ENCODE results near the gene APOL3. TPM values are rescaled to one million over a fixed set of nuclear protein-coding genes. Genes with fewer than 3 reads are reported as not detected.

The APOL3 gene
- total RNA-seq, 3 donors from 2014 or later (not counting 1 experiment from before 2014, with no cell fraction given), result 105 to 166 (median 111) TPM

DNA sequence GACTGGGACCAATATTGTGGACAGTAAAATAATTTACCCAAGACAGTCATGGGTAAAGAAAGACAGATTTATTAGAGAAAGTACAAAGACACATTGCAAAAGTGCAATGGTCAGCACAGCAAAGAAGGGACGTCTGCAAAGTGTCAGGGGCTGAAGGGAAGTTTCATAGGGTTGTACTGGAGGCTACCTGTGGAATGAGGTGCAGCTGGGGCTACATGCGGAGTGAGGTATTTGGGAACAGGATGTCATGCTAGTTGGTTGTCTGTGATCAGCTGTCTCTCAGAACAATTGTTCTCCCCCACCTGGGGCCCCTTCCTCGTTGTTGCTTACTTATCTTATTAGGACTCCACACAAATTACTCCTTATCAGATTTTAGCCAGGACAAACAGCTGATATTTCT is 11.4 kb upstream of the APOL3 start:
- Histone ChIP-seq H3K9me3 (ENCODE audit: control insufficient read depth, insufficient read depth, low read length) (no peaks in the 10 kb centered on the region), H3K4me1 (ENCODE audit: control insufficient read depth, insufficient read depth, low read length) (peaks cover 4% of the 10 kb centered on the region), H3K27ac (ENCODE audit: low read length) (no peak overlapping the region), H3K36me3 (ENCODE audit: control insufficient read depth, insufficient read depth, low read length) (no peaks in the 10 kb centered on the region), H3K4me3 (ENCODE audit: low read length) (no peak overlapping the region), H3K27me3 (ENCODE audit: control insufficient read depth, insufficient read depth, low read length) (no peaks in the 10 kb centered on the region)
- DNase-seq, result no peak
- Mint-ChIP-seq H3K36me3 (no peaks in the 10 kb centered on the region), H3K27ac (no peak overlapping the region), H3K27me3 (ENCODE audit: low read depth in 2 of 2) (no peaks in the 10 kb centered on the region), H3K4me1 (peaks cover 2% of the 10 kb centered on the region in 2 donors), H3K4me3 (no peak overlapping the region), H3K9me3 (no peaks in the 10 kb centered on the region)
- 72% methylated on average over 3 of the region's 3 CpGs for WGBS (ENCODE audit: insufficient coverage)
- intact Hi-C loops (cut with micrococcal nuclease), result no loop called here
- no peak for ATAC-seq
- TF ChIP-seq, protein P1, sequence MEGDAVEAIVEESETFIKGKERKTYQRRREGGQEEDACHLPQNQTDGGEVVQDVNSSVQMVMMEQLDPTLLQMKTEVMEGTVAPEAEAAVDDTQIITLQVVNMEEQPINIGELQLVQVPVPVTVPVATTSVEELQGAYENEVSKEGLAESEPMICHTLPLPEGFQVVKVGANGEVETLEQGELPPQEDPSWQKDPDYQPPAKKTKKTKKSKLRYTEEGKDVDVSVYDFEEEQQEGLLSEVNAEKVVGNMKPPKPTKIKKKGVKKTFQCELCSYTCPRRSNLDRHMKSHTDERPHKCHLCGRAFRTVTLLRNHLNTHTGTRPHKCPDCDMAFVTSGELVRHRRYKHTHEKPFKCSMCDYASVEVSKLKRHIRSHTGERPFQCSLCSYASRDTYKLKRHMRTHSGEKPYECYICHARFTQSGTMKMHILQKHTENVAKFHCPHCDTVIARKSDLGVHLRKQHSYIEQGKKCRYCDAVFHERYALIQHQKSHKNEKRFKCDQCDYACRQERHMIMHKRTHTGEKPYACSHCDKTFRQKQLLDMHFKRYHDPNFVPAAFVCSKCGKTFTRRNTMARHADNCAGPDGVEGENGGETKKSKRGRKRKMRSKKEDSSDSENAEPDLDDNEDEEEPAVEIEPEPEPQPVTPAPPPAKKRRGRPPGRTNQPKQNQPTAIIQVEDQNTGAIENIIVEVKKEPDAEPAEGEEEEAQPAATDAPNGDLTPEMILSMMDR (IDR thresholded peaks at IDR 0.05), result no peak

DNA sequence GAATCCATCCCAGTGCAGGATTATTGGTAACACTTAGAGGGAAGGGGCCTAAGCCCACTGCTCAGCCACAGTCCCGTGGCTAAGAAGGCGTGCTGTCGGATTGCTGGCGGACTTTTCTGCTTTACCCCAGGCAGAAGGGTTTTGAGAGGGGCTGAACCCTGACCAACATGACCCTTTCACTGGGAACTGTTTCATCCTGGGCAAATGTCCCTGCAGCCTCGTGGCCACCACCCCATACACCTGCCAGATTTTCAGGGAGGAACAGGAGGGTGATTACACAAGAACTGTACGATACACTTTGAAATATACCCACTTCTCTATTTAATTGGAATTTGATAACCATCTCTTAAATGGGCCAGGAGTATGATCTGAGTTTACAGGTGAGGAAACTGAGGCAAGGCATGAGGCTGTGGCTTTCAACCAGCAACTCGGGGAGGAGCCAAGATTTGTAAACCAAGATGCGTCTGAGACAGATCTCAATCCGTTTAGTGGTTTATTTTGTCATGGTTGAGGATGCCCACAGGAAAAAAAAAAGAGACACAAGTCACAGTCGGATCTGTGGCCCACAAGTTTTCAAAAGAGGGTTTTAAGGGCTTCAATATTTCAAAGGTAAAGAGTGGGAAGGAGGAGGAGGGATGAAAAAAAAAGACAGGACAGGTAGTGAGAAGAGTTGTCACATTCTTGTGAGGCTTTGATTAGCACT is 6.1 kb upstream of the APOL3 start:
- 58% methylated on average over 9 of the region's 10 CpGs for WGBS (ENCODE audit: insufficient coverage)
- H3K4me1 Mint-ChIP-seq, result peaks cover 31 to 37% of the 10 kb centered on the region in 2 donors
- no peaks in the 10 kb centered on the region for H3K9me3 ChIP-seq (ENCODE audit: control insufficient read depth, insufficient read depth, low read length)
- H3K4me3 ChIP-seq (ENCODE audit: low read length), result no peak overlapping the region
- no peaks in the 10 kb centered on the region for H3K27me3 Mint-ChIP-seq (ENCODE audit: low read depth in 2 of 2)
- peaks cover 31% of the 10 kb centered on the region for H3K4me1 ChIP-seq (ENCODE audit: control insufficient read depth, insufficient read depth, low read length)
- H3K36me3 ChIP-seq (ENCODE audit: control insufficient read depth, insufficient read depth, low read length), result no peaks in the 10 kb centered on the region
- ATAC-seq (peak in 1 of 3 donors; percentile 34), DNase-seq (peak in 1 of 2 donors; percentile 56)
- intact Hi-C loops (cut with micrococcal nuclease), result no loop called here
- no peaks in the 10 kb centered on the region for H3K36me3 Mint-ChIP-seq
- no peaks in the 10 kb centered on the region for H3K27me3 ChIP-seq (ENCODE audit: control insufficient read depth, insufficient read depth, low read length)
- TF ChIP-seq, protein P1 (IDR thresholded peaks at IDR 0.05), result no peak
- peak overlapping the region; percentile 60 for H3K27ac ChIP-seq (ENCODE audit: low read length)
- peak overlapping the region; percentile 41 to 100 for H3K27ac Mint-ChIP-seq
- H3K4me3 Mint-ChIP-seq, result peak overlapping the region; percentile 32
- H3K9me3 Mint-ChIP-seq, result no peaks in the 10 kb centered on the region

DNA sequence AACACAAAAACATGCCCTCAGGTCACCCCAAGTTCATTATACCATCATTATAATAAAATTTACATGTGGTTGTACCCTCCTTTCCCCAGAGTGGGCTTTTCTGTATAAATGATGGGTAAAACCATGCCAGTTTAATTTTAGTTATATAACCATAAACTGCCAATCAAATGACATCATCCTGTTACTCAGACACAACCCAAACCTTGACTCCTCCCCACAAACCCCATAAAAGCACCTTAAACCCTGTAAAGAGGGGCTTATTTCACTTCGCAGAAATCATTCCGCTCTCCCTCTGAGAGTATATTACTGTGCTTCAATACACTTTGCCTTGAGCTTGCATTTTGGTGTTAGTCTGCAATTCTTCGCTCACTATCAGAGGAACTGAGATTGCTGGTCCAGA is 5.5 kb upstream of the APOL3 start:
- H3K4me1 Mint-ChIP-seq, result peaks cover 37 to 43% of the 10 kb centered on the region in 2 donors
- H3K27ac Mint-ChIP-seq, result peak overlapping the region; percentile 41 to 100
- H3K36me3 Mint-ChIP-seq, result no peaks in the 10 kb centered on the region
- DNase-seq (peak in 1 of 2 donors; percentile 63), ATAC-seq (no peak)
- Histone ChIP-seq H3K4me3 (ENCODE audit: low read length) (no peak overlapping the region), H3K36me3 (ENCODE audit: control insufficient read depth, insufficient read depth, low read length) (no peaks in the 10 kb centered on the region), H3K27ac (ENCODE audit: low read length) (peak overlapping the region; percentile 60), H3K9me3 (ENCODE audit: control insufficient read depth, insufficient read depth, low read length) (no peaks in the 10 kb centered on the region), H3K4me1 (ENCODE audit: control insufficient read depth, insufficient read depth, low read length) (peaks cover 37% of the 10 kb centered on the region), H3K27me3 (ENCODE audit: control insufficient read depth, insufficient read depth, low read length) (no peaks in the 10 kb centered on the region)
- H3K9me3 Mint-ChIP-seq, result no peaks in the 10 kb centered on the region
- intact Hi-C loops (cut with micrococcal nuclease), result no loop called here
- no peaks in the 10 kb centered on the region for H3K27me3 Mint-ChIP-seq (ENCODE audit: low read depth in 2 of 2)
- 100% methylated on average over 3 of the region's 3 CpGs for WGBS (ENCODE audit: insufficient coverage)
- TF ChIP-seq, protein P1 (IDR thresholded peaks at IDR 0.05), result no peak
- H3K4me3 Mint-ChIP-seq, result no peak overlapping the region

DNA sequence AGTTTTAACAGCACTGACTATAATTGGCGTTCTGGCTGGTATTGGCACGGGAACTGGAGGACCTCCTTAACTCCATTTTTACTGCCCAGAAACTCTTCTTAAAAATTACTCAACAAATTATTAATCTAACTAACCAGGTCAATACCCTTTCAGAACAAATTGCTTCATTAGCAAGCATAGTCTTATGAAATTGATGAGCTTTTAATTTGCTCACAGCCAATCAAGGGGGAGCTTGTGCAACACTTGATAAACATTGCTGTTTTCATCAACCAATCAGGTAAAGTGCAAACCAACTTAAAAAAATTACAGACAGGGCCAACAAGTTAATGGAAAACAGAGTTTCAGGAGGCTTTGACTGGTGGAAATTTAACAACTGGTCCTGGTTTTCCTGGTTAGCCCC is 4.6 kb upstream of the APOL3 start:
- Mint-ChIP-seq H3K4me1 (peaks cover 47 to 53% of the 10 kb centered on the region in 2 donors), H3K36me3 (no peaks in the 10 kb centered on the region), H3K9me3 (no peaks in the 10 kb centered on the region), H3K27me3 (ENCODE audit: low read depth in 2 of 2) (no peaks in the 10 kb centered on the region), H3K4me3 (no peak overlapping the region), H3K27ac (peak overlapping the region; percentile 41 to 100)
- Histone ChIP-seq H3K27me3 (ENCODE audit: control insufficient read depth, insufficient read depth, low read length) (no peaks in the 10 kb centered on the region), H3K36me3 (ENCODE audit: control insufficient read depth, insufficient read depth, low read length) (no peaks in the 10 kb centered on the region), H3K4me3 (ENCODE audit: low read length) (no peak overlapping the region), H3K27ac (ENCODE audit: low read length) (peak overlapping the region; percentile 47), H3K4me1 (ENCODE audit: control insufficient read depth, insufficient read depth, low read length) (peaks cover 45% of the 10 kb centered on the region), H3K9me3 (ENCODE audit: control insufficient read depth, insufficient read depth, low read length) (no peaks in the 10 kb centered on the region)
- ATAC-seq, result no peak
- TF ChIP-seq, protein P1 (IDR thresholded peaks at IDR 0.05), result no peak
- intact Hi-C loops (cut with micrococcal nuclease), result no loop called here
- 79% methylated on average over 2 of the region's 2 CpGs for WGBS (ENCODE audit: insufficient coverage)
- no peak for DNase-seq
